Measurements from ENCODE around the gene UQCC3. TPM values are rescaled to one million over a fixed set of nuclear protein-coding genes. Genes with fewer than 3 reads are reported as not detected.
"Not testable (repeated sequence)": the region's sequence is repeated elsewhere in the genome, so short reads cannot be mapped to it uniquely, and the experiment has no call there.

Gene UQCC3
- polyA plus RNA-seq, 10 donors, result 4.5 to 8.3 (median 5.7) TPM

GRCh38 chr11:62664405-62665074 is 6.9 kb upstream of the UQCC3 start:
- no peak for DNase-seq

GRCh38 chr11:62665075-62665598 is 6.3 kb upstream of the UQCC3 start, which contains the start of the genes C11orf98 and CSKMT:
C11orf98 (minus strand) TSS chr11:62665210; CDS start chr11:62665169, 41 bp downstream.
CSKMT (plus strand) TSS chr11:62665312; CDS start chr11:62665880, 568 bp downstream.
- DNase-seq, result peak; percentile 95 to 98 (median 97)

- DNase-seq, result no peak
Measured at GRCh38 chr11:62665599-62666258, 5.7 kb upstream of the UQCC3 start.

GRCh38 chr11:62666259-62666926 is 5.1 kb upstream of the UQCC3 start:
- no peak for DNase-seq

GRCh38 chr11:62667460-62667859 is 4.0 kb upstream of the UQCC3 start:
- DNase-seq, result no peak

- DNase-seq, result no peak
Measured at GRCh38 chr11:62669420-62670161, 1.9 kb upstream of the UQCC3 start.

- no peak for DNase-seq
Measured at GRCh38 chr11:62671236-62671607, 251 bp upstream of the UQCC3 start.

GRCh38 chr11:62673196-62673525 is 1.7 kb downstream of the UQCC3 start:
- no peak for DNase-seq

- DNase-seq, result not testable (repeated sequence)
Measured at GRCh38 chr11:62675415-62675814, 3.9 kb downstream of the UQCC3 start.

GRCh38 chr11:62676698-62677097 is 5.2 kb downstream of the UQCC3 start:
- no peak for DNase-seq

- DNase-seq, result no peak
Measured at GRCh38 chr11:62677156-62677555, 5.7 kb downstream of the UQCC3 start.

- no peak for DNase-seq
Measured at GRCh38 chr11:62677714-62678113, 6.2 kb downstream of the UQCC3 start.

- no peak for DNase-seq
Measured at GRCh38 chr11:62678433-62678769, 6.9 kb downstream of the UQCC3 start.

GRCh38 chr11:62678770-62679696 is 7.6 kb downstream of the UQCC3 start, which contains the start of gene UBXN1:
UBXN1 (minus strand) TSS chr11:62679073; CDS start chr11:62678923, 150 bp downstream.
- peak; percentile 88 to 97 (median 94) for DNase-seq

GRCh38 chr11:62680825-62681240 is 9.4 kb downstream of the UQCC3 start:
- DNase-seq, result peak in 2 of 3 donors; percentile 61 to 80

GRCh38 chr11:62682518-62682917 is 11.0 kb downstream of the UQCC3 start:
- DNase-seq, result no peak

GRCh38 chr11:62687508-62688396 is 16.3 kb downstream of the UQCC3 start:
- peak in 1 of 3 donors; percentile 67 for DNase-seq

GRCh38 chr11:62688491-62688890 is 17.0 kb downstream of the UQCC3 start:
- peak in 1 of 3 donors; percentile 60 for DNase-seq

- DNase-seq, result peak; percentile 91 to 96 (median 92)
Measured at GRCh38 chr11:62689421-62690183, 18.1 kb downstream of the UQCC3 start, which contains the start of gene LRRN4CL. LRRN4CL (minus strand) TSS chr11:62689530; CDS start chr11:62688508, 1,022 bp downstream.
